Esophagus muscularis mucosa (tissue), 4 donors: ENCODE measurements around the gene MYO1F.

Experiments used
- CTCF ChIP-seq, 3 experiments: fragments of 200-600 bp in 2 of 3; fragments of 450-650 bp in 1 of 3; sonication (generic) in 2 of 3; IDR thresholded peaks; one replicate each; pipeline ENCODE4 v1.5.1; 2017 to 2019; ENCODE audit warnings: antibody characterized with exemption in 3 of 3, mild to moderate bottlenecking in 2 of 3, moderate library complexity in 1 of 3
- EP300 ChIP-seq: sonication (generic); formaldehyde crosslinking; IDR thresholded peaks from one replicate; pipeline ENCODE4 v1.6.1; 2017; ENCODE audit warnings: antibody characterized with exemption
- POLR2A ChIP-seq: fragments of 450-650 bp; IDR thresholded peaks from one replicate; pipeline ENCODE4 v1.6.1; 2017; ENCODE audit warnings: antibody characterized with exemption, moderate library complexity, mild to moderate bottlenecking, low read depth

GRCh38 chr19:8517551-8518442, 59.4 kb downstream of the MYO1F start:
- TF ChIP-seq POLR2A (no peak), CTCF (IDR thresholded peaks at IDR 0.05) (no peak), EP300 (no peak)
